Measurements from ENCODE around the gene KCTD7.
"Not testable (repeated sequence)": the region's sequence is repeated elsewhere in the genome, so short reads cannot be mapped to it uniquely, and the experiment has no call there.

- TF ChIP-seq POLR2AphosphoS5, POU2F2, POLR2A (IDR thresholded peaks at IDR 0.05; ENCODE audit: low read depth, low read length): not testable (repeated sequence)
Measured at GRCh38 chr7:66588856-66589570, 39.7 kb upstream of the KCTD7 start.

Data from GM12891 (cell line).